Stimulated activated memory B cell treated with anti-CD40 and anti-IgM and Interleukin-4, amounts not matched to agents 10 μg/mL and 1 μg/mL and 100 μg/mL, for 72 hours (primary cell): ENCODE results near the gene MEGF6.

ENCODE experiments used
- ATAC-seq: fragments of 150-1000 bp; cut with Tn5 transposase; 2 replicates; pipeline ENCODE4 v1.10.0; 2021
- H3K27ac Mint-ChIP-seq: one replicate; pipeline ENCODE4 v1.8.0; 2022; ENCODE audit warnings: mild to moderate bottlenecking, mixed read lengths
- H3K27me3 Mint-ChIP-seq: one replicate; pipeline ENCODE4 v1.8.0; 2022; ENCODE audit warnings: mixed read lengths
- H3K36me3 Mint-ChIP-seq: one replicate; pipeline ENCODE4 v1.8.0; 2022; ENCODE audit warnings: mixed read lengths
- H3K4me1 Mint-ChIP-seq: one replicate; pipeline ENCODE4 v1.8.0; 2022; ENCODE audit warnings: mixed read lengths
- H3K4me3 Mint-ChIP-seq: one replicate; pipeline ENCODE4 v1.8.0; 2022; ENCODE audit warnings: mild to moderate bottlenecking, moderate library complexity, mixed read lengths
- H3K9me3 Mint-ChIP-seq: one replicate; pipeline ENCODE4 v1.8.0; 2022; ENCODE audit warnings: mixed read lengths

MEGF6 gene

GRCh38 chr1:3610527-3611169 is 660 bp downstream of the MEGF6 start:
- Mint-ChIP-seq H3K27ac (no peak overlapping the region), H3K27me3 (peaks cover 67% of the 10 kb centered on the region), H3K4me1 (peaks cover 14% of the 10 kb centered on the region), H3K36me3 (no peaks in the 10 kb centered on the region), H3K4me3 (peak overlapping the region; percentile 44), H3K9me3 (no peaks in the 10 kb centered on the region)
- no peak for ATAC-seq

- H3K4me1 Mint-ChIP-seq = peaks cover 14% of the 10 kb centered on the region
- no peak for ATAC-seq
- peaks cover 60% of the 10 kb centered on the region for H3K27me3 Mint-ChIP-seq
- no peak overlapping the region for H3K27ac Mint-ChIP-seq
- no peaks in the 10 kb centered on the region for H3K36me3 Mint-ChIP-seq
- H3K4me3 Mint-ChIP-seq = no peak overlapping the region
- H3K9me3 Mint-ChIP-seq = no peaks in the 10 kb centered on the region
These were observed 1.4 kb downstream of the MEGF6 start for GRCh38 chr1:3609769-3610526.

- H3K36me3 Mint-ChIP-seq = no peaks in the 10 kb centered on the region
- H3K27ac Mint-ChIP-seq = no peak overlapping the region
- peaks cover 14% of the 10 kb centered on the region for H3K4me1 Mint-ChIP-seq
- H3K4me3 Mint-ChIP-seq = no peak overlapping the region
- peaks cover 52% of the 10 kb centered on the region for H3K27me3 Mint-ChIP-seq
- no peak for ATAC-seq
- no peaks in the 10 kb centered on the region for H3K9me3 Mint-ChIP-seq
These were observed 2.1 kb downstream of the MEGF6 start for GRCh38 chr1:3609016-3609768.

GRCh38 chr1:3608154-3608553 is 3.2 kb downstream of the MEGF6 start:
- peaks cover 14% of the 10 kb centered on the region for H3K4me1 Mint-ChIP-seq
- H3K27ac Mint-ChIP-seq = no peak overlapping the region
- H3K9me3 Mint-ChIP-seq = no peaks in the 10 kb centered on the region
- no peaks in the 10 kb centered on the region for H3K36me3 Mint-ChIP-seq
- H3K4me3 Mint-ChIP-seq = no peak overlapping the region
- H3K27me3 Mint-ChIP-seq = peaks cover 42% of the 10 kb centered on the region
- ATAC-seq = no peak

- Mint-ChIP-seq H3K27me3 (peaks cover 38% of the 10 kb centered on the region), H3K36me3 (no peaks in the 10 kb centered on the region), H3K9me3 (no peaks in the 10 kb centered on the region), H3K27ac (no peak overlapping the region), H3K4me1 (peaks cover 14% of the 10 kb centered on the region), H3K4me3 (no peak overlapping the region)
- no peak for ATAC-seq
These were observed 3.6 kb downstream of the MEGF6 start for GRCh38 chr1:3607703-3608065.

- no peaks in the 10 kb centered on the region for H3K36me3 Mint-ChIP-seq
- H3K27me3 Mint-ChIP-seq = peaks cover 35% of the 10 kb centered on the region
- ATAC-seq = no peak
- no peak overlapping the region for H3K27ac Mint-ChIP-seq
- H3K4me3 Mint-ChIP-seq = no peak overlapping the region
- H3K4me1 Mint-ChIP-seq = peaks cover 12% of the 10 kb centered on the region
- no peaks in the 10 kb centered on the region for H3K9me3 Mint-ChIP-seq
These were observed 4.3 kb downstream of the MEGF6 start for GRCh38 chr1:3606779-3607702.

- Mint-ChIP-seq H3K4me1 (no peaks in the 10 kb centered on the region), H3K27me3 (peaks cover 21% of the 10 kb centered on the region), H3K4me3 (no peak overlapping the region), H3K27ac (no peak overlapping the region), H3K9me3 (no peaks in the 10 kb centered on the region), H3K36me3 (no peaks in the 10 kb centered on the region)
- ATAC-seq = no peak
These were observed 6.1 kb downstream of the MEGF6 start for GRCh38 chr1:3604997-3605823.

GRCh38 chr1:3604468-3604974 is 6.8 kb downstream of the MEGF6 start:
- H3K27me3 Mint-ChIP-seq = peaks cover 24% of the 10 kb centered on the region
- H3K4me1 Mint-ChIP-seq = no peaks in the 10 kb centered on the region
- no peak overlapping the region for H3K27ac Mint-ChIP-seq
- H3K4me3 Mint-ChIP-seq = no peak overlapping the region
- no peaks in the 10 kb centered on the region for H3K36me3 Mint-ChIP-seq
- H3K9me3 Mint-ChIP-seq = no peaks in the 10 kb centered on the region
- ATAC-seq = no peak

- Mint-ChIP-seq H3K27me3 (peaks cover 24% of the 10 kb centered on the region), H3K9me3 (no peaks in the 10 kb centered on the region), H3K27ac (no peak overlapping the region), H3K36me3 (no peaks in the 10 kb centered on the region), H3K4me3 (no peak overlapping the region), H3K4me1 (peaks cover 4% of the 10 kb centered on the region)
- peak; percentile 25 for ATAC-seq
These were observed 7.5 kb downstream of the MEGF6 start for GRCh38 chr1:3603571-3604467.

- ATAC-seq = no peak
- Mint-ChIP-seq H3K27ac (no peak overlapping the region), H3K4me1 (peaks cover 11% of the 10 kb centered on the region), H3K9me3 (no peaks in the 10 kb centered on the region), H3K27me3 (peaks cover 30% of the 10 kb centered on the region), H3K4me3 (no peak overlapping the region), H3K36me3 (no peaks in the 10 kb centered on the region)
These were observed 8.2 kb downstream of the MEGF6 start for GRCh38 chr1:3603156-3603555.

- Mint-ChIP-seq H3K27me3 (peaks cover 36% of the 10 kb centered on the region), H3K9me3 (no peaks in the 10 kb centered on the region), H3K27ac (no peak overlapping the region), H3K4me3 (no peak overlapping the region), H3K4me1 (peaks cover 19% of the 10 kb centered on the region), H3K36me3 (no peaks in the 10 kb centered on the region)
- no peak for ATAC-seq
These were observed 8.9 kb downstream of the MEGF6 start for GRCh38 chr1:3602375-3602774.

- H3K27me3 Mint-ChIP-seq = peaks cover 35% of the 10 kb centered on the region
- no peaks in the 10 kb centered on the region for H3K36me3 Mint-ChIP-seq
- H3K4me3 Mint-ChIP-seq = no peak overlapping the region
- no peak overlapping the region for H3K27ac Mint-ChIP-seq
- H3K9me3 Mint-ChIP-seq = no peaks in the 10 kb centered on the region
- peaks cover 25% of the 10 kb centered on the region for H3K4me1 Mint-ChIP-seq
- no peak for ATAC-seq
These were observed 9.6 kb downstream of the MEGF6 start for GRCh38 chr1:3601743-3602142.

GRCh38 chr1:3600354-3600753 is 11.0 kb downstream of the MEGF6 start:
- no peaks in the 10 kb centered on the region for H3K9me3 Mint-ChIP-seq
- peaks cover 27% of the 10 kb centered on the region for H3K4me1 Mint-ChIP-seq
- no peaks in the 10 kb centered on the region for H3K36me3 Mint-ChIP-seq
- peaks cover 35% of the 10 kb centered on the region for H3K27me3 Mint-ChIP-seq
- no peak overlapping the region for H3K4me3 Mint-ChIP-seq
- no peak for ATAC-seq
- no peak overlapping the region for H3K27ac Mint-ChIP-seq
